Measurements from ENCODE around the gene NPLOC4.

DNA sequence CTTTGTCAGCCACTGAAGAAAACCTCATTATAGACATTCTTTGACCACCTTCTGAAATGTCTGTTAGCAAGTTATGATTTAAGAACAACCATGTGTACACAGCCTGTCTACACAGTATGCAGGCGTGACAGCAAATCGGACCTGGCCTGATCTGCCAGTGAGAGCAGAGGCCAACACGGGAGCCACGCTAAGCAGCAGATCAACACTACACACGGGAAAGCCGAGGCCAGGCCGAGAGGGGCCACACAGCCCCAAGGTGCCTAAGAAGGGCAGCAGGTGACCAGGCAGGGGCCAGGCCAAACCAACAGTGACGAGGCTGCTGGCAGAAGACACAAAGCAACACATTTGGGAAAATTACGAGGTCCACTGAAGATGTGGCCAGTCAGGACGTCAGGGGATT is 68.5 kb downstream of the NPLOC4 start:
- TF ChIP-seq CTCF (IDR thresholded peaks at IDR 0.05; ENCODE audit: borderline replicate concordance, extremely low read depth, low read length, poor library complexity, severe bottlenecking): no peak
- TF ChIP-seq EZH2 (IDR thresholded peaks at IDR 0.05; ENCODE audit: borderline replicate concordance, low read depth, low read length, severe bottlenecking): no peak

Measured in DND-41 (cell line).